A549 treated with RU486 at 1 μM for 4 hours (cell line): ENCODE results near the gene PPA1. TPM values are rescaled to one million over a fixed set of nuclear protein-coding genes. Genes with fewer than 3 reads are reported as not detected.

ENCODE experiments used
- total RNA-seq: library from RNA; stranded (reverse); fragments of 200-300 nt; extraction: Qiagen RNA extraction; gene quantifications from 5 replicates; pipeline ENCODE4 v1.2.3, GENCODE V29; 2022; ENCODE audit warnings: low read depth

PPA1 gene
- 184 to 232 TPM (median 201 TPM) in 5 replicates for total RNA-seq

GRCh38 chr10:70233109-70233938, at the start of gene PPA1:
TSS of gene PPA1 (minus strand) at chr10:70233429. CDS start at chr10:70233327, 102 bp downstream.

Other genes starting within 250 kb of the PPA1 start
- gene MACROH2A2, start 180.6 kb downstream of the PPA1 start, total RNA-seq: 24.8 to 31.5 TPM (median 28.6 TPM) in 5 replicates
- 28.7 to 37.7 TPM (median 37.3 TPM) in 5 replicates for gene AIFM2, start 100.6 kb downstream of the PPA1 start, total RNA-seq
- 12.5 to 20.0 TPM (median 18.1 TPM) in 5 replicates for gene TYSND1, start 86.7 kb downstream of the PPA1 start, total RNA-seq
- gene SAR1A, start 62.9 kb downstream of the PPA1 start, total RNA-seq: 74.9 to 120 TPM (median 81.1 TPM) in 5 replicates
- 0.01 TPM in 1 of 5 replicates, not detected in the others for gene NPFFR1, start 50.6 kb upstream of the PPA1 start, total RNA-seq
- 15.6 to 19.7 TPM (median 18.1 TPM) in 5 replicates for gene LRRC20, start 149.2 kb upstream of the PPA1 start, total RNA-seq
- 10.9 to 16.5 TPM (median 15.8 TPM) in 5 replicates for gene EIF4EBP2, start 170.7 kb upstream of the PPA1 start, total RNA-seq
- gene NODAL, start 208.3 kb upstream of the PPA1 start, total RNA-seq: not detected in 5 replicates
- gene PALD1, start 245.3 kb upstream of the PPA1 start, total RNA-seq: 5.0 to 7.9 TPM (median 7.1 TPM) in 5 replicates